ENCODE measurements around the gene POM121. TPM values are rescaled to one million over a fixed set of nuclear protein-coding genes. Genes with fewer than 3 reads are reported as not detected.
"Not testable (repeated sequence)": the region's sequence is repeated elsewhere in the genome, so short reads cannot be mapped to it uniquely, and the experiment has no call there.

The POM121 gene
- total RNA-seq, 4 donors from 2014 or later: 23.4 to 38.2 (median 30.2) TPM

DNA sequence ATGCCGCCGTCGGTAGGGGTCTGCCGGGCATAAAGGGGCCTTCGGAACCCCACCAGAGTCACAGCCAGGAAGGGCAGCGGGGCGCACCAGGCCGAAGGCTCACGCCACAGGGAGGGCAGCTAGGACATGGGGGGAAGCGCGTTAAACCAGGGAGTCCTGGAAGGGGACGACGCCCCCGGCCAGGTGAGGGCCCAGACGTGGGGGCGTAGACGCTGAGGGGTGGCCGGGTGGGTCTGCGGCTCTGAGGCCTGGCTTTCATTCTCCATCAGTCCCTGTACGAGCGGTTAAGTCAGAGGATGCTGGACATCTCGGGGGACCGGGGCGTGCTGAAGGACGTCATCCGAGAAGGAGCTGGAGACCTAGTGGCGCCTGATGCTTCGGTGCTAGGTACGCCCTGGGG lies 44.8 kb downstream of the POM121 start:
- H3K27ac ChIP-seq, H3K4me1 ChIP-seq, H3K9me3 ChIP-seq, H3K27me3 ChIP-seq, H3K4me3 ChIP-seq, H3K36me3 ChIP-seq: not testable (repeated sequence)
- no CpG with 5 or more reads among the region's 29 CpGs for WGBS
- peak in 1 of 2 donors; percentile 54 for DNase-seq (ENCODE audit: low spot score in 2 of 2)

DNA sequence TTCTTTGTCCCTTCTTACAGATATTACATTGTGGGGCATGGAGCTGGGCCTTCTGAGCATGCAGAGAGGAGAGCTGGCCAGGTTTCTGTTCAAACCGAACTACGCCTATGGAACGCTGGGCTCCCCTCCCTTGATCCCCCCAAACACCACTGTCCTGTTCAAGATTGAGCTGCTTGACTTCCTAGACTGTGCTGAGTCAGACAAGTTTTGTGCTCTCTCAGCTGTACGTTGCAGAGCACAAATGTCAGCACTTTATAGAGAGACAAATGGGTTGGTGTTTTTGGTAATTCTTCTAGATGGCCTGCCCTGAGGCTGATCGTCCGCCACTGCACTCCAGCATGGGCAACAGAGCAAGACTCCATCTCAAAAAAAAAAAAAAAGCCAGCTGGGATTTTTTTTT lies 46.6 kb downstream of the POM121 start:
- not testable (repeated sequence) for H3K27me3 ChIP-seq; DNase-seq (ENCODE audit: low spot score in 2 of 2); H3K4me1 ChIP-seq; H3K4me3 ChIP-seq; H3K36me3 ChIP-seq; H3K27ac ChIP-seq; H3K9me3 ChIP-seq
- no CpG with 5 or more reads among the region's 6 CpGs for WGBS

GRCh38 chr7:72974781-72975180 lies 49.9 kb downstream of the POM121 start:
- not testable (repeated sequence) for H3K27ac ChIP-seq, H3K4me1 ChIP-seq, H3K4me3 ChIP-seq, H3K27me3 ChIP-seq, H3K9me3 ChIP-seq, H3K36me3 ChIP-seq
- peak in 1 of 2 donors; percentile 30 for DNase-seq (ENCODE audit: low spot score in 2 of 2)
- WGBS: no CpG with 5 or more reads among the region's 7 CpGs

DNA sequence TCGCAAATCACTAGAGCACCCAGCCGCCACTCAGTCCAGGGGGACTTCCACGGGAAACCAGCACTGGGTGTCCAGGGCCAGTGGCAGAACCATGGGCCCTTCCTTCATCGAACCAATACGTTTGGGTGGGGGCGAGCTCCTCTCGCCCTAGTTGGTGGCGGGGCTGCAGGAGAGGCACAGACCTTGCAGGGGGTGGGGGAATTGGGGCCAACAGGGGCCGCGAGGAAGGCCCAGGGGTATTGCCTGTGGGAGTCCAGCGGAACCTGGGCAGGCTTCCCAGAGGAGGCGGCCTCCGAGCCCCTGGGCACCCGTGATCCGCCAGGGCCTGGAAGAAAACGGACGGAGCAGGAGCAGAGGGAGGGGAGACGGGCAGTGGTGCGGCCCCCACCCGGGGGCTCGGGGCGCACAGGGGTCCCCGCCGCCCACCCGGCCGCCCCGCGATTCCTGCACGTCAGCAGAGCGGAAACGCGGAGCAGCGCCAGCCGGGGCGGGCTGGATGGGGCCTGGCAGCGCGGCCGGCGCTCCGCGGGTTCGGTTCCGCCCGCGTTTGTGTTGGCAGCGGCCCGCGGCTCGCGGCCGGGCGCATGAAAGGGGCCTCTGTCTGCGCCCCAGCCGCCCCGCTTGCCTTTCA lies 50.9 kb downstream of the POM121 start:
- not testable (repeated sequence) for H3K27ac ChIP-seq, H3K9me3 ChIP-seq, H3K4me1 ChIP-seq, H3K4me3 ChIP-seq, H3K36me3 ChIP-seq, H3K27me3 ChIP-seq
- WGBS: 83% methylated on average over 10 of the region's 55 CpGs
- peak; percentile 51 to 56 for DNase-seq (ENCODE audit: low spot score in 2 of 2)

DNA sequence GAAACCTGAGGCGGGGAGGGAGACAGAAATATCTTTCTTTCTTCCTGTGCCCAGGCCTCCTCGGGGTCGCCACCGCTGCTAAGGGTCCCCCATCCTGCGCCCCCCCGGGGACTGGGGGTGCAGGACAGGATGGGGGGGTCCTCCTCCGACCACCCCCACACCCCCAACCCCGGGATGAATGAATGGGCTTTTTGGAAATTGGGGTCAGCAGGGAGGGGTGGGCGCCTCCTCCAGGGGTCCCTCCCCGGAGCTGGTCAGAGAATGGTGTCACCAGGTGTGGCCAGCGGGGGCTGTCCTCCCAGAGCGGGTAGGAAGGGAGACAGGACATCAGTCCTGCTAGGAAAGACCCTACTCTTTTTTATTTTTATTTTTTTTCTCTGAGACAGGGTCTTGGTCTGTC lies 51.5 kb downstream of the POM121 start:
- peak; percentile 46 to 47 for DNase-seq (ENCODE audit: low spot score in 2 of 2)
- H3K27ac ChIP-seq, H3K27me3 ChIP-seq, H3K9me3 ChIP-seq, H3K36me3 ChIP-seq, H3K4me1 ChIP-seq, H3K4me3 ChIP-seq: not testable (repeated sequence)
- WGBS: no CpG with 5 or more reads among the region's 12 CpGs

GRCh38 chr7:72980382-72980781 lies 55.5 kb downstream of the POM121 start:
- H3K27ac ChIP-seq, H3K4me3 ChIP-seq, H3K4me1 ChIP-seq, H3K27me3 ChIP-seq, H3K9me3 ChIP-seq, H3K36me3 ChIP-seq: not testable (repeated sequence)
- DNase-seq (ENCODE audit: low spot score in 2 of 2): peak in 1 of 2 donors; percentile 32
- WGBS: no CpG with 5 or more reads among the region's 6 CpGs

GRCh38 chr7:72982084-72982483 lies 57.2 kb downstream of the POM121 start:
- not testable (repeated sequence) for H3K4me3 ChIP-seq; H3K27ac ChIP-seq; H3K27me3 ChIP-seq; H3K36me3 ChIP-seq; H3K9me3 ChIP-seq; DNase-seq (ENCODE audit: low spot score in 2 of 2); H3K4me1 ChIP-seq
- WGBS: 100% methylated on average over 5 of the region's 11 CpGs

GRCh38 chr7:72990146-72990913 lies 65.4 kb downstream of the POM121 start:
- DNase-seq (ENCODE audit: low spot score in 2 of 2): peak; percentile 56 to 59
- H3K4me1 ChIP-seq, H3K9me3 ChIP-seq, H3K27ac ChIP-seq, H3K4me3 ChIP-seq, H3K27me3 ChIP-seq, H3K36me3 ChIP-seq: not testable (repeated sequence)
- no CpG with 5 or more reads among the region's 14 CpGs for WGBS

GRCh38 chr7:72995484-72995883 lies 70.6 kb downstream of the POM121 start:
- H3K27ac ChIP-seq, H3K36me3 ChIP-seq, H3K4me1 ChIP-seq, H3K27me3 ChIP-seq, H3K4me3 ChIP-seq, H3K9me3 ChIP-seq: not testable (repeated sequence)
- peak; percentile 4 to 19 for DNase-seq (ENCODE audit: low spot score in 2 of 2)
- 100% methylated on average over 5 of the region's 8 CpGs for WGBS

DNA sequence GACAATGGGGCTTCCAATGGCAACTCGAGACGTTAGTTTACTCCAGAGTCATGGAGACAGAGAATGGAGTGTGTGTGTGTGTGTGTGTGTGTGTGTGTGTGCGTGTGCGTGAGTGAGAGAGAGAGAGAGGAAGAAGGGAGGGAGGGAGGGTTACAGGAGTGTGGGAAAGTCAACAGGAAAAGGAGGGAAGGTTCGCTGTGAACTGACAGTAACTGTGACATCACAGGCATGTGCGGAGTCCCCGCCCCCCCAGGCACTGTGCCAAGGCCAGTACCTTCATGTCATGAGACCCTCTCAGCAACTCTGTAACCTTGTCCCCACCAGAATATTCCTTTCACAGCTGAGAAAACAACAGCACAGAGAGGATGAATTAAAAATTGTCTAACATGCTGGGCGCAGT lies 72.6 kb downstream of the POM121 start:
- H3K36me3 ChIP-seq: not testable (repeated sequence)

DNA sequence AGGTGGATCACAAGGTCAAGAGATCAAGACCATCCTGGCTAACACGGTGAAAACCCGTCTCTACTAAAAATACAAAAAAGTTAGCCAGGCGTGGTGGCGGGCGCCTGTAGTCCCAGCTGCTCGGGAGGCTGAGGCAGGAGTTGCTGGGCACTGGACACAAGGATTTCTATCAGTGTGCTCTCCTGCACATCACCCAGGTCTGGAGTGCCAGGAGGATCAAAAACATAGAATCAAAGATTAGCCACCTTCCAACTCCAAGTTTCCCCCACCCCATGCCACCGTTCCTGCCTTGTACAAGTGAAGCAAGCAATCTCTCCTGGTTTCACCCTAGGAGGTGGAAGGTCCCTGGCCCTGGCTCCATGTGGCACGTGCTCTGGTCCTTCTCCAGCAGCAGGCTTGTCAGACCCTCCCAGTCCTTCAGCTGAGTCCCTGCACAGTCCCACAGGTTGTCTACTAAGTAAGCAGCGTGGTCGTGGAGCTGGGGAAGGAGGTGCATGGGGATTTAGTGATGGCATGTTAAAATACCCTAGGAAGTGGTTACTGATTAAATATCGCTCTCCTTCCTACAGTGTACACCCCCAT lies 73.1 kb downstream of the POM121 start:
- not testable (repeated sequence) for H3K27ac ChIP-seq; H3K9me3 ChIP-seq; DNase-seq (ENCODE audit: low spot score in 2 of 2); H3K4me1 ChIP-seq; H3K27me3 ChIP-seq; H3K36me3 ChIP-seq; H3K4me3 ChIP-seq
- WGBS: no CpG with 5 or more reads among the region's 11 CpGs

More for the DNA sequence above, 72.6 kb downstream of the POM121 start:
- H3K27me3 ChIP-seq; H3K27ac ChIP-seq; H3K4me1 ChIP-seq; H3K9me3 ChIP-seq; DNase-seq (ENCODE audit: low spot score in 2 of 2); H3K4me3 ChIP-seq: not testable (repeated sequence)
- WGBS: 81% methylated on average over 4 of the region's 8 CpGs

Other genes with a start within 250 kb of the POM121 start
- 1 to 10 TPM; 1.4 to 5.5 (median 3.0) TPM for gene TYW1B, start 96.9 kb upstream of the POM121 start, total RNA-seq
- gene TRIM74, start 44.4 kb downstream of the POM121 start, total RNA-seq: not detected
- not detected for gene SPDYE8, start 104.7 kb downstream of the POM121 start, total RNA-seq
- gene SPDYE11, start 132.8 kb downstream of the POM121 start, total RNA-seq: not detected
- gene SPDYE9, start 160.9 kb downstream of the POM121 start, total RNA-seq: not detected

Data from suprapubic skin (tissue), 4 donors.